Measurements from ENCODE around the gene OPN1LW. TPM values are rescaled to one million over a fixed set of nuclear protein-coding genes. Genes with fewer than 3 reads are reported as not detected.

Gene OPN1LW
- total RNA-seq, 4 donors from 2014 or later, result not detected

GRCh38 chrX:154135458-154136229 lies 8.4 kb upstream of the OPN1LW start:
- no peak for TF ChIP-seq CTCF (IDR thresholded peaks at IDR 0.05; ENCODE audit: low read depth)

- TF ChIP-seq CTCF (IDR thresholded peaks at IDR 0.05; ENCODE audit: low read depth), result no peak
Observed at GRCh38 chrX:154136627-154137161, 7.3 kb upstream of the OPN1LW start.

GRCh38 chrX:154138857-154139256 lies 5.2 kb upstream of the OPN1LW start:
- no peak for TF ChIP-seq CTCF (IDR thresholded peaks at IDR 0.05; ENCODE audit: low read depth)

GRCh38 chrX:154140206-154140605 lies 3.8 kb upstream of the OPN1LW start:
- TF ChIP-seq CTCF (IDR thresholded peaks at IDR 0.05; ENCODE audit: low read depth), result no peak

- TF ChIP-seq CTCF (IDR thresholded peaks at IDR 0.05; ENCODE audit: low read depth), result no peak
Observed at GRCh38 chrX:154140742-154141141, 3.3 kb upstream of the OPN1LW start.

GRCh38 chrX:154142386-154142785 lies 1.7 kb upstream of the OPN1LW start:
- no peak for TF ChIP-seq CTCF (IDR thresholded peaks at IDR 0.05; ENCODE audit: low read depth)

GRCh38 chrX:154142950-154143745 lies 895 bp upstream of the OPN1LW start:
- TF ChIP-seq CTCF (IDR thresholded peaks at IDR 0.05; ENCODE audit: low read depth), result no peak
